Liver (tissue), 9 donors: Measurements from ENCODE around the gene EIF4B. TPM values are rescaled to one million over a fixed set of nuclear protein-coding genes. Genes with fewer than 3 reads are reported as not detected.
A peak's percentile ranks its signal among the peaks of the same experiment; 100 is the strongest.

Experiments
- DNase-seq: peaks from one replicate; pipeline ENCODE4 v3.0.0-alpha.2; 2017; ENCODE audit warnings: low spot score
- H3K27ac ChIP-seq, 2 donors: one replicate each; pipeline ENCODE4 v1.7.0; 2013; ENCODE audit warnings: inconsistent platforms in 2 of 2, low read length in 2 of 2, control low read depth in 1 of 2, low read depth in 1 of 2, mild to moderate bottlenecking in 1 of 2
- H3K27me3 ChIP-seq, 4 donors: one replicate each; pipeline versions ENCODE4 v1.6.1 to v1.7.0; 2013; ENCODE audit warnings: low read length in 3 of 4, inconsistent platforms in 1 of 4, mild to moderate bottlenecking in 1 of 4, moderate library complexity in 1 of 4; ENCODE audit not compliant: control insufficient read depth in 4 of 4, insufficient read depth in 4 of 4
- H3K36me3 ChIP-seq, 4 donors: one replicate each; pipeline versions ENCODE4 v1.6.1 to v1.7.0; 2013; ENCODE audit warnings: low read length in 3 of 4, mild to moderate bottlenecking in 3 of 4, low read depth in 1 of 4, moderate library complexity in 1 of 4; ENCODE audit not compliant: control insufficient read depth in 4 of 4, insufficient read depth in 3 of 4
- H3K4me1 ChIP-seq, 4 donors: one replicate each; pipeline versions ENCODE4 v1.6.1 to v1.7.0; 2013; ENCODE audit warnings: low read length in 3 of 4, mild to moderate bottlenecking in 3 of 4, moderate library complexity in 1 of 4; ENCODE audit not compliant: control insufficient read depth in 4 of 4, insufficient read depth in 4 of 4
- H3K4me3 ChIP-seq, 3 donors: one replicate each; pipeline versions ENCODE4 v1.6.1 to v1.7.0; 2013; ENCODE audit warnings: low read length in 3 of 3, control low read depth in 1 of 3, low read depth in 1 of 3, mild to moderate bottlenecking in 1 of 3
- H3K9ac ChIP-seq, 2 donors: one replicate each; pipeline ENCODE4 v1.7.0; 2013; ENCODE audit warnings: low read length in 2 of 2, mild to moderate bottlenecking in 2 of 2, moderate library complexity in 2 of 2, control low read depth in 1 of 2, low read depth in 1 of 2
- H3K9me3 ChIP-seq, 4 donors: one replicate each; pipeline versions ENCODE4 v1.6.1 to v1.7.0; 2013; ENCODE audit warnings: low read length in 3 of 4; ENCODE audit not compliant: control insufficient read depth in 4 of 4
- ATF3 ChIP-seq: IDR thresholded peaks from 2 replicates; pipeline ENCODE4 v1.6.1; 2016; ENCODE audit warnings: antibody characterized with exemption
- CTCF ChIP-seq: fragments of 150-350 bp; IDR thresholded peaks from 2 replicates; pipeline ENCODE4 v1.5.1; 2017; ENCODE audit warnings: improper control_type of control experiment, low read depth, low read length; ENCODE audit not compliant: missing input control
- EGR1 ChIP-seq, 2 donors: IDR thresholded peaks; 2 replicates each; pipeline ENCODE4 v1.6.1; 2016 to 2018; ENCODE audit warnings: antibody characterized with exemption in 2 of 2, low read depth in 2 of 2
- FOXA1 ChIP-seq: IDR thresholded peaks from 2 replicates; pipeline ENCODE4 v1.6.1; 2016; ENCODE audit warnings: antibody characterized with exemption
- FOXA2 ChIP-seq: IDR thresholded peaks from 2 replicates; pipeline ENCODE4 v1.6.1; 2016; ENCODE audit warnings: antibody characterized with exemption
- GABPA ChIP-seq, 2 donors: IDR thresholded peaks in 1 of 2; conservative IDR thresholded peaks in 1 of 2; 2 replicates each; pipeline ENCODE4 v1.6.1; 2016; ENCODE audit warnings: antibody characterized with exemption in 2 of 2, mild to moderate bottlenecking in 1 of 2, moderate library complexity in 1 of 2
- HNF4A ChIP-seq, 2 donors: conservative IDR thresholded peaks; 2 replicates each; pipeline ENCODE4 v1.6.1; 2016; ENCODE audit warnings: antibody characterized with exemption in 2 of 2, mild to moderate bottlenecking in 2 of 2
- HNF4G ChIP-seq: IDR thresholded peaks from 2 replicates; pipeline ENCODE4 v1.6.1; 2016; ENCODE audit warnings: antibody characterized with exemption
- JUND ChIP-seq, 2 donors: IDR thresholded peaks; 2 replicates each; pipeline ENCODE4 v1.6.1; 2016; ENCODE audit warnings: antibody characterized with exemption in 2 of 2
- MAX ChIP-seq: IDR thresholded peaks from 2 replicates; pipeline ENCODE4 v1.6.1; 2016; ENCODE audit warnings: antibody characterized with exemption
- NR2F2 ChIP-seq: IDR thresholded peaks from 2 replicates; pipeline ENCODE4 v1.6.1; 2016; ENCODE audit warnings: antibody characterized with exemption
- RAD21 ChIP-seq, 2 donors: IDR thresholded peaks; 2 replicates each; pipeline ENCODE4 v1.6.1; 2016; ENCODE audit warnings: antibody characterized with exemption in 2 of 2, mild to moderate bottlenecking in 2 of 2
- REST ChIP-seq: IDR thresholded peaks from 2 replicates; pipeline ENCODE4 v1.6.1; 2016; ENCODE audit warnings: antibody characterized with exemption, mild to moderate bottlenecking
- RXRA ChIP-seq, 2 donors: IDR thresholded peaks; 2 replicates each; pipeline ENCODE4 v1.6.1; 2017 to 2018; ENCODE audit warnings: antibody characterized with exemption in 2 of 2, mild to moderate bottlenecking in 1 of 2
- SP1 ChIP-seq: IDR thresholded peaks from 2 replicates; pipeline ENCODE4 v1.6.1; 2018; ENCODE audit warnings: antibody characterized with exemption, mild to moderate bottlenecking
- TAF1 ChIP-seq: conservative IDR thresholded peaks from 2 replicates; pipeline ENCODE4 v1.6.1; 2016; ENCODE audit warnings: antibody characterized with exemption, mild to moderate bottlenecking
- YY1 ChIP-seq: IDR thresholded peaks from 2 replicates; pipeline ENCODE4 v1.6.1; 2016; ENCODE audit warnings: antibody characterized with exemption, mild to moderate bottlenecking
- ZBTB33 ChIP-seq: IDR thresholded peaks from 2 replicates; pipeline ENCODE4 v1.6.1; 2016; ENCODE audit warnings: antibody characterized with exemption
- WGBS: extraction: QIAGEN DNeasy Blood & Tissue Kit; methylation state at CpG from one replicate; pipeline ENCODE4 v1.1.7; 2013; 5-methylcytosine and 5-hydroxymethylcytosine counted together
- polyA plus RNA-seq, 2 donors: library from polyadenylated mRNA; stranded (reverse) in 1 of 2; unstranded in 1 of 2; fragments of 200-250 nt in 1 of 2; fragments of >200 nt in 1 of 2; fragmentation: Nextera tagmentation in 1 of 2; extraction: Ambion mirVana in 1 of 2; gene quantifications; one replicate each; pipeline versions ENCODE4 v1.2.1 to v1.2.3, GENCODE V29; 2013 to 2015
- total RNA-seq, 2 donors: library from RNA; depleted of rRNA; stranded (reverse); fragments of >200 nt; gene quantifications; one replicate each; pipeline ENCODE4 v1.2.3, GENCODE V29; 2014
- donor health status: healthy.
- donor health status: healthy.
- donor health status: healthy.
- donor health status: healthy.
- donor health status: healthy.

The EIF4B gene
- total and polyA plus RNA-seq, 4 donors = 32.1 to 273 (median 169) TPM

GRCh38 chr12:53042607-53043454, 36.6 kb downstream of the EIF4B start:
- H3K4me3 ChIP-seq = no peak overlapping the region
- H3K27ac ChIP-seq = no peak overlapping the region
- DNase-seq = no peak
- TF ChIP-seq SP1 = no peak
- no peak for TF ChIP-seq YY1
- TF ChIP-seq RXRA (IDR thresholded peaks at IDR 0.05) = no peak
- TF ChIP-seq FOXA1 = no peak
- TF ChIP-seq GABPA (IDR thresholded peaks at IDR 0.05 in 1 of 2, conservative IDR thresholded peaks at IDR 0.05 in 1 of 2) = no peak
- peak overlapping the region in 1 of 2 donors; percentile 8 for H3K9ac ChIP-seq
- peaks cover 1 to 18% (median 16%) of the 10 kb centered on the region in 4 donors for H3K36me3 ChIP-seq
- WGBS = 89% methylated on average over 7 of the region's 7 CpGs
- H3K27me3 ChIP-seq = no peaks in the 10 kb centered on the region
- H3K9me3 ChIP-seq = no peaks in the 10 kb centered on the region
- H3K4me1 ChIP-seq = peaks cover 4 to 16% (median 11%) of the 10 kb centered on the region in 4 donors

GRCh38 chr12:53044052-53044581, 37.9 kb downstream of the EIF4B start:
- TF ChIP-seq YY1 = no peak
- no peak for TF ChIP-seq JUND (IDR thresholded peaks at IDR 0.05)
- TF ChIP-seq ZBTB33 = no peak
- TF ChIP-seq RXRA (IDR thresholded peaks at IDR 0.05) = no peak
- TF ChIP-seq CTCF = no peak
- TF ChIP-seq RAD21 (IDR thresholded peaks at IDR 0.05) = no peak
- no peak for TF ChIP-seq TAF1
- no peak for TF ChIP-seq EGR1 (IDR thresholded peaks at IDR 0.05; ENCODE audit: low read depth in 2 of 2)
- no peak for TF ChIP-seq HNF4A (conservative IDR thresholded peaks at IDR 0.05)
- no peak for TF ChIP-seq ATF3
- TF ChIP-seq FOXA1 = no peak
- no peak for TF ChIP-seq FOXA2
- no peak for TF ChIP-seq HNF4G
- no peak for TF ChIP-seq MAX
- no peak for TF ChIP-seq GABPA (IDR thresholded peaks at IDR 0.05 in 1 of 2, conservative IDR thresholded peaks at IDR 0.05 in 1 of 2)
- no peak for TF ChIP-seq NR2F2
- TF ChIP-seq SP1 = no peak
- no peak for TF ChIP-seq REST
- Histone ChIP-seq H3K4me1 (peaks cover 6 to 29% (median 22%) of the 10 kb centered on the region in 4 donors), H3K27ac (peak overlapping the region in 1 of 2 donors; percentile 5), H3K36me3 (peaks cover 1 to 9% (median 7%) of the 10 kb centered on the region in 4 donors), H3K9ac (no peak overlapping the region), H3K9me3 (no peaks in the 10 kb centered on the region), H3K4me3 (no peak overlapping the region), H3K27me3 (no peaks in the 10 kb centered on the region)
- WGBS = 65% methylated on average over 10 of the region's 10 CpGs
- DNase-seq = no peak
